GM21528 (cell line): ENCODE data around the gene TAMALIN.

Experiments used
- ATAC-seq: cut with Tn5 transposase; IDR thresholded peaks from one replicate; pipeline ENCODE4 v1.9.1; 2021; ENCODE audit warnings: mild to moderate bottlenecking, moderate library complexity; ENCODE audit not compliant: unreplicated experiment, low FRiP score

Gene TAMALIN

DNA sequence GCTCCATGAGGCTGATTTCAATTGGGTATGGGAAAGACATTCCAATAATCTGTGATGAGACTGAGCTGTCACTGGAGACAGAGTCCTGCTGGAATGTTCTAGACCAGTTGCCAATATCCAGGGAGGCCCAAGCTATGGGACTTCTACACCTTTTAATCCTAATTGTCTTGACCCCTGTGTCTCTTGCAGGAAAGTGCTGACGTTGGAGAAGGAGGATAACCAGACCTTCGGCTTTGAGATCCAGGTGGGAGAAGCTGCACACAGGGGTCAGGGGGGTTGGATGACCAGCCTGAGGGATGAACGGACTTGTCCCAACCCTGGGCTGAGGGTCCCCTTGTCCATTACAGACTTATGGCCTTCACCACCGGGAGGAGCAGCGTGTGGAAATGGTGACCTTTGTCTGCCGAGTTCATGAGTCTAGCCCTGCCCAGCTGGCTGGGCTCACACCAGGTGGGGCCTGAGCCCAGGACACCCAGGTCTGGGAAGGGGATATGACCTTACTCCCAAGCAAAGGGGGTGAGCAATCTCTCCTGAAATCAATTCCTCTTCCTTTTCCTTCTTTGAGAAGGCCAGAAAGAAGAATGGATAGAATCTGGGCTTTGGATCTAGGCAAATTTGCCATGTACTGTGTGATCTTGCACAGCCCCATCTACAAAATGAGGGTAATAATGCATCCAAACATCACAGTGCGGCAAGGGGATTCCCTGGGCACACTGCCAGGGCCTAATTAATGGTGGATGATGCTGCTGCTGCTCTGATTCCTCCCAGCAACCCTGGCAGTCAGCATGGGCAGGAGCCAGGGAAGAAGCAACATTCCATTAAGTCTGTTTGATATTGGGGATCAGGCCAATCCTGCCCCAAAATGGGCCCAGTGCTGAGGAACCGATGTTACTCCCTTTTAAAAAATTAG lies 4.2 kb downstream of the TAMALIN start:
- no peak for ATAC-seq

DNA sequence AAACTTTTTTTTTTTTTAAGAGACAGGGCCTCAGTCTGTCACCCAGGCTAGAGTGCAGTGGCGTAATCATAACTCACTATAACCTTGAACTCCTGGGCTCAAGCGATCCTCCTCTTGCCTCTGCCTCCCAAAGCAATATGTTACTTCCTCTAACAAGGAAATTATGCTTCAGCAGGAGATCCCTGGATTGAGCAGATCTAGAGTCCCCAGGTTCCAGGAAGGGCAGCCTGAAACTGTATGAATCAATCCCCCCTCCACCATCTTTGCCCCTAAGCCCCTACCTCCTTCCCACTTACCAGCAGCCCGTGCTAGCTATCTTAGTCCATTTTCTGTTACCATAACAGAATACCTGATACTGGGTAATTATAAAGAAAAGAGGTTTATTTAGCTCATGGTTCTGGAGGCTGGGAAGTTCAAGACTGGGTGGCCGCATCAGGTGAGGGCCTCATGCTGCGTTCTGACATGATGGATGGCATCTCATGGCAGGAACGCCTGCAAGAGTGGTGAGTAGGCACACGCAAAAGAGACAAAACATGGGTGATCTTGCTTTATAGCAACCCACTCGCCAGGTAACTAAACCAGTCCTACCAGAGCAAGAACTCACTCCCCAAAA lies 5.0 kb downstream of the TAMALIN start:
- ATAC-seq: no peak

DNA sequence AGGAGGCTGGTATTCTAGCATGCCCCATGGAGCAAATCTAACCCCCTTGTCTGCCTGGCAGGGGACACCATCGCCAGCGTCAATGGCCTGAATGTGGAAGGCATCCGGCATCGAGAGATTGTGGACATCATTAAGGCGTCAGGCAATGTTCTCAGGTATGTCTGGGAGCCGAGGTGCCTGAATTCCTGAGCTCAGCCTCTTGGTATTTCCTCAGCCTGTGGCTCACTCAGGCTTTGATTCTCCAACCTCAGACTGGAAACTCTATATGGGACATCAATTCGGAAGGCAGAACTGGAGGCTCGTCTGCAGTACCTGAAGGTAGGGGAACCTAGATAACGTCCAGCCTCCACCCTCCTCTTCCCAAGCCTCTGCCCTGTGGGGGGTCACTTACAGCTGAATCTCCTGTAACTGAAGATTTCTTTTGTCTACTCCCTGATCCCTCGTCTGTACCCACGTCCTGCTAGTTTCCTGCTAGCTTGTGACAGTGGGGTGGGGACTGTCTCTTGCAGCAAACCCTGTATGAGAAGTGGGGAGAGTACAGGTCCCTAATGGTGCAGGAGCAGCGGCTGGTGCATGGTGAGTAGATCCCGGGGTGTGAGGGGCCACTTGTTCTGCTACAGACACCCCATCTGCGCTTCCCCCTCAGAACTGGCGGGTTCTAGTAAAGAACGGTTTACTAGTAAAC lies 7.0 kb downstream of the TAMALIN start:
- no peak for ATAC-seq

DNA sequence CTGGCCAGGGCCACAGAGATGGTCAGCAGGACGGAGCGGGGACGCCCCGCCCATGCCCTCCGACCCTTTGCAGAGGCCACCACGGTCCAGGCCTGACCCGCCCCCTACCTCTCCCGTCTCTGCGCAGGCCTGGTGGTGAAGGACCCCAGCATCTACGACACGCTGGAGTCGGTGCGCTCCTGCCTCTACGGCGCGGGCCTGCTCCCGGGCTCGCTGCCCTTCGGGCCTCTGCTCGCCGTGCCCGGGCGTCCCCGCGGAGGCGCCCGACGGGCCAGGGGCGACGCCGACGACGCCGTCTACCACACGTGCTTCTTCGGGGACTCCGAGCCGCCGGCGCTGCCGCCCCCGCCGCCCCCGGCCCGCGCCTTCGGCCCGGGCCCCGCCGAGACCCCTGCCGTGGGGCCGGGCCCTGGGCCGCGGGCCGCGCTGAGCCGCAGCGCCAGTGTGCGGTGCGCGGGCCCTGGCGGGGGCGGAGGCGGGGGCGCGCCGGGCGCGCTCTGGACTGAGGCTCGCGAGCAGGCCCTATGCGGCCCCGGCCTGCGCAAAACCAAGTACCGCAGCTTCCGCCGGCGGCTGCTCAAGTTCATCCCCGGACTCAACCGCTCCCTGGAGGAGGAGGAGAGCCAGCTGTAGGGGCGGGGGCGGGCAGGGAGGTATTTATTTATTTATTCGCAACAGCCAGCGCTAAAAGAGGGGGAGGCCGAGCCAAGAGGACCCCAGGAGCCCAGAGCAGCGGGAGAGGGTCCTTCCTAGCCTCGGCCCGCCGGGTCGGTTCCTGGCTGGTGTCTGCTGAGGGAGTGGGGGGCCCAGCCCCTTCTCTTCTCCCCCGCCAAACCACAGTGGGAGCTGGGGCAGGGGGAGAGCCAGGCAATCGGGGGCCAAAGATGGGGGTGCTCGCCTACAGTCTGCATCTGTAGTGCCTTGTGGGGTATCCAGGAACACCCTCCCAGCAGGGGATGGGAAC lies 8.1 kb downstream of the TAMALIN start:
- ATAC-seq: no peak

DNA sequence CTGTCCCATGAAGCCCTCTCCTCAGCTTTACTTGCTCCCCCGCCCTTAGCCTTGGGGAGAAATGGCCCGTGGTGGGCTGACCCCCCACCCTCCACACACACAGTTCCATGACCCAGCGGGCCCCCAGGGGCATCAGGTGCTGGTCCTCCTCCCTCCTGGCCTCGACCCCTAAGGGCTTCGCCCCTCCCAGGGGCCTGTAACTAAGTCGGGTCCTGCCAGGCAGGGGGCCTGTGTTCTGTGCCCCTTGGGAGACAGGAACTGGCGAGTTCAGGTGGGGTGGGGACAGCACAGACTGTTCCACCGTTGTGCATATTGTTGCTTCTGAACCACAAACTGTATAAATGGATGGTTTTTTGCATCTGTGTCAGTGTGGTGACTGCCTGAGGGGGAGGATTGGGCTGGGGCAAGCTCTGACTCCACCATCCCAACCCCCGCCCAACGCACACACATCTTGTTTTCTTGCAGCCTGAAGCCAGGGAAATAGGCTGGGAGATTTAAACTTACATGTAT lies 8.8 kb downstream of the TAMALIN start:
- no peak for ATAC-seq

DNA sequence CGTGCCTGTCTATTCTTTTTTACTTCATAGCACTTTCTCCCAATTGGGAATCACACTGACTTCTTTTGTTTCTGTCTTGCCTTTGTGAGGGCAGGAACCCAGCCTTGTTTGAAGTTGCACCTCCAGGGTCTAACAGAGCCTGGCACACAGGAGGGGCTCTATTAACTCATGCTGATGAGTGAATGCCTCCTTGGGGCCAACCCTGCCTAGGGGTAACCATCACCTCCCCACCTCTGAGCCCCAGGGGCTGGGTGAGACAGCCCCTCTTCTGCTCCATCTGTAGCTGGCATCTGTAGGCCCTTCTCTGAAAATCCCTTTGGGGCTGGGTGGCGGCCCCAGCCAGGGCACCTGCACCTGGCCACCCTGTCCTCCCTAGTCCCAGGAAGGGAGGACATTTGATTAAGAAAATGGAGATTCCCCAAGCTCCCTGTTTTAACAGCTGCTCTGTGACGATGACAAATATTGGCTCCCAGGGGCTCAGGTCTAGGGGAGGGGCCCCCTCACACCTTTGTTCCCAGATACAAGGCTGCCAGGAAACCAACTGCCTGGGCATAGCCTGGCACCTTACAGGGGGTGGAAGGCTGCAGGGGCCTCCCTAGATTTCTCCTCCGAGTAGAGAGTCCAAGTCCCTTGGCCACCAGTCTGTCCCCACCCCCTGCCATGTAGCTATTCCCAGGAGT lies 11.8 kb downstream of the TAMALIN start:
- ATAC-seq: no peak

DNA sequence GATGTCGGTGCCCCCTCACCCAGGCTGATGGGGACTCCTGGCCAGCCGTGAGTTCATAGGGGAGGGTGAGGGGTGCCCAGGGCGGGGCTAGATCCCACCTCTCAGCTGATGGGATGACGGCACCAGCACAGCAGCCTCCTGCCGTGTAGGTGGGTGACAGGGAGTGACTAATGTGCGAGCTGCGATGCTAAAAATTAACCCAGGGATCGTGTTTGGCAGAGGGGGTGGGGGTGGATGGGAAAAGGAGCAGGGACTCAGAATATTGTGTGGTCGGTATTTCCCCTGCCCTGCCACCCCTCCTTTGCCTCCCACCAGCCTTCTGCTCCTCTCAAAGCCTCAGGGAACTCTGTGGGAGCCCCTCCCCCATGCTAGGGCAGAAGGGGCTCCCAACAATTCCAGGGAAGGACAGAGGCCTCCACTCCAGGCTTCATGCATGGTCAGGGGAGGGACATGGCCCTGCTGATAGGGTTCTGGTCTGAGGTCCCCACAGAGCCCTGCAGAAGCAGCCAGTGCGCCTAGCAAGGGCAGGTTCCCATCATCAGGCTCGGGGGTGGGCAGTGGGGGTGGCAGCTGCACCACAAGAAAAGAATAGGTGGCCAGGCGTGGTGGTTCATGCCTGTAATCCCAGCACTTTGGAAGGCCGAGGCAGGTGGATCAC lies 12.5 kb downstream of the TAMALIN start:
- no peak for ATAC-seq

DNA sequence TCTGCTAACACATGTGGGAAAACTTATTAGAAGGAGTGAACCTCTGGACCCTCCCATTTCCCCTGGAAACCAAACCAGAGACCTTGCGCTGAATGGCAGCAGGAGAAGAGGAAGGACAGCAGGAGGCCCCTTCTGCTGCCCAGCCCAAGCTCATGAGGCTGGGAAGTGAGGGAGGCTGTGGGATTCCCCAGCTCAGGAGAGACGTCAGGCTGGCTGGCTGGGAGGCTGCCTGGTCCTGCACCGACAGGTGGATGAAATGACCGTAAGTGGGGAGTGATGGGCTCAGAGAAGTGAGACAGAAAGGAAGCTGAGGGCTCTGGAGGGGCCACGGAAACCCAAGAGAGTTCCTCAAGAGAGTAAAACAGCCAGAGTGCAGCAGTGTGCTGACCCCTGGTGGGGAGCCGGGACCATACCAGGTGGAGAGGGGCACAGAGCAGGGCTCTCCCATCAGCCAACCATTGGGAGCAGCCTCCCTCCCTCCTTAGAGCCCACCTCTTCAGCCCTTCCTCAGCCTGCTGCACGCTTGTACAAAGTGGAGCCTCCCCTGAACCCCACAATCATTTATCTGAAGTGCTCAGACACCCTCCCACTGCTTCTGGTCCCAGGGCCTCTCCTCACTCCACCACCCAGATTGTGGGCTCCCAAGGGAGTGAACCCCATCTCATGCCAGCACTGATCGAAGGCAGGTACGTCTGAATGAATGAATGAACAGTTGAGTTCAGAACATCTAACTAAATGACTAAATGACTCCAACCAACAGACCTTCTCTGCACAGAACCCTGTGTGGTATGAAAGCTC lies 14.0 kb downstream of the TAMALIN start:
- no peak for ATAC-seq

DNA sequence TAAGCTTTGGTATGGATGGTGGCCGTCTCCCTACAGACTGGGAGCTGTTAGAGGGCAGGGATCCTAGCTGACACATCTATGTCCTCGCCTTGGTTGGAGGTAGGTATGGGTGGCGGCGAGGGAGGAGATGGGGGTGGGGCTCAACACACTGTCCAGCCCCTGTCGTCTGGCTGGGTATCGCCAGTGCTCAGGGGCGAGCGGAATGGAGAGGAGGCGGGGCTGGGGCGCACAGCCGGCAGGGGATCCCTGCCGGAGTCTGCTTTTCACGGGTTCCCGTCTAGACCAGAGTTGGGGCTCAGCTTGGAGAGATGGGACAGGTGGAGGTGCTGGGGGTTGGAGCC lies 16.1 kb downstream of the TAMALIN start:
- ATAC-seq: no peak

DNA sequence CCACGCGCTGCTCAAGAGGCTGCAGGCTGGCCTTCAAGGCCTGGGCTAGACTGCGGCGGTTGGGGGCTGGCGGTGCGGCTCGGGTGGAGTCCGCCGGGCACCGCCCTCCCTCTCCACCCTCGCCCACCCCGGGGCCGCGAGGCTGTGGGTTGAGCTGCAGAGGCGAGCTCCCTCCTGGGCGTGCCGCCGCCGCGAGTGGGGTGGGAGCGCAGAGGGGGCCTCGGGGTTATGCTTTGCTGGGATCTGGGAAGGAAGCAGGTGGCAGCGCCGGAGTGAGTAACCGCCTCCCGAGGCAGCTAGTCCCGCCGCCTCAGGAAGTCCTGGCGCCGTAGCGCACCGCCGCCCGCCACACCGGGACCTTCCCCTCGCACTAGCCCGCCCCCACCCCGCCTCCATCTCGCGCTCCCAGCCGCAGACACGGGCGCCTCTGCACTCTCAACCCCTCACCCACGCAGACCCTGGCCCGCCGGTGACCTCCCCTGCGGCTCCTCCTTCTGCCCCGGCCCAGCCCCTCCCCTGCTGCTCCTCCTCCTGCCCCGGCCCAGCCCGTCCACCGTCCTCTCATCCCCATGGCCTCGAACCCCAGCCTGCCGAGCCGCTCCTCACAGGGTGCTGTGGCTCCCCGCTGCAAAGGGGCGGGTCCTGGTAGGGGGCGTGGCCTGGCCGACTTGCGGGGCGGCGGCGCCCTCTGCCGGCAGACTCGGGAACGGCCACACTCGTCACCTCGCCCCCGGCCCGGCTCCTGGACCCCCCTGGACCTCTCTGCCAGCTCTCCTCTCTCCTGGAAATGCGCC lies 16.6 kb downstream of the TAMALIN start:
- ATAC-seq: no peak

DNA sequence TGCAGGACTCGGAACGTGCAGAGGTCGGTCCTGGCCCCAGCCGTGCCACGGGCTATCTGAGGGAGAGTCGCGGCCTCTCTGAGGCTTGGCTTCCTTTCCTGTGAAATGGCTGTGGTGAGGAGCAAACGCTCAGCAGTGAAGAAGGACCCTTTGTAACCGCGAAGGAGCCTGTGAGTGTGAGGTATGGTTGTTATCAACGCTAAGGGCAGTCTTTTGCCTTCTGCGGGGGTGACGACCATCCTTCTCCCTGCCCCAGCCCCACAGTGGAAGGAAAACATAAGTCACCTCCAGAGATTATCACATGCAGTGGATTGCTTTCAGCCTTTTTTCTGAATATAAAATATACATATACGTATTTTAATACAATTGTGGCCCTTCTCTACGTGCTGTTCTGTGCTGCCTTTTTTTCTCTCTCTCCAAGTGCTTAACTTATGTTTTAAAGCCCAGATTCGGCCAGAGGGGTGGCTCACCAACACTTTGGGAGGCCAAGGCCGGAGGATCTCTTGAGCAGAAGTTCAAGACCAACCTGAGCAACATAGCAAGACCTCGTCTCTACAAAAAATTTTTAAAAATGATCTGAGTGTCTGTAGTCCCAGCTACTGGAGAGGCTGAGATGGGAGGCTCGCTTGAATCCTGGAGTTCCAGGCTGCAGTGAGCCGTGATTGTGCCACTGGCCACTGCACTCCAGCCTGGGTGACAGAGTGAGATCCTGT lies 17.4 kb downstream of the TAMALIN start:
- ATAC-seq: no peak

DNA sequence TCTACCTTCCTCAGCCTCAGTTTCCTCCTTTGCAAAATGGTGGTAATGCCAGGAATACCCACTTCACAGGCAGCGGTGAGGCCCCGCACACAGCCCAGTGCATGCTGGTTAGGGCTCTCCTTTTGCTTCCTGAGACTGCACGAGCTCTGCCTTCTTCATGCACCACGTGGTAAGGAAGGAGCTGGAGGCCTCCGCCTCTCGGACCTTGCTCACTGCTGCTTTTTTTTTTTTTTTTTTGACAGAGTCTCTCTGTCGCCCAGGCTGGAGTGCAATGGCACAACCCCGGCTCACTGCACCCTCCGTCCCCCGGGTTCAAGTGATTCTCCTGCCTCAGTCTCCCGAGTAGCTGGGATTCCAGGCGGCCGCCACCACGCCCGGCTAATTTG lies 18.1 kb downstream of the TAMALIN start:
- ATAC-seq: no peak

DNA sequence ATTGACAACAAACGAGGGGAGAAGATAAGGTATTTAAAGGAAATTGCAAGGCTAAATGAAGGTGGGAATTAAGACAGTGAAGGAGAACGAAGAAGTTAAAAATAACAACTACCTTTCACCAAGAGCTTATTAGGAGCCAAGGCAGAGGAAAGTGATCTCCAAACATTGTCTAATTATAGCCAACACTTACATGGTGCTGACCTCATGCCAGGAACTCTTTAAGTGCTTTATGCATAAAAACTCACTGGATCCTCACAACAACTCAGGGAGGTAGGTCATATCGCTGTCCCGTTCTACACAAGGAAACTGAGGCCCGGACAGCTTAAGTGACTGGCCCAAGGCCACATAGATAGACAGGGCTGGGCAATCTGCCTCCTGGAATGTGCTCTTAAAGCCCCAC lies 19.5 kb downstream of the TAMALIN start:
- no peak for ATAC-seq

DNA sequence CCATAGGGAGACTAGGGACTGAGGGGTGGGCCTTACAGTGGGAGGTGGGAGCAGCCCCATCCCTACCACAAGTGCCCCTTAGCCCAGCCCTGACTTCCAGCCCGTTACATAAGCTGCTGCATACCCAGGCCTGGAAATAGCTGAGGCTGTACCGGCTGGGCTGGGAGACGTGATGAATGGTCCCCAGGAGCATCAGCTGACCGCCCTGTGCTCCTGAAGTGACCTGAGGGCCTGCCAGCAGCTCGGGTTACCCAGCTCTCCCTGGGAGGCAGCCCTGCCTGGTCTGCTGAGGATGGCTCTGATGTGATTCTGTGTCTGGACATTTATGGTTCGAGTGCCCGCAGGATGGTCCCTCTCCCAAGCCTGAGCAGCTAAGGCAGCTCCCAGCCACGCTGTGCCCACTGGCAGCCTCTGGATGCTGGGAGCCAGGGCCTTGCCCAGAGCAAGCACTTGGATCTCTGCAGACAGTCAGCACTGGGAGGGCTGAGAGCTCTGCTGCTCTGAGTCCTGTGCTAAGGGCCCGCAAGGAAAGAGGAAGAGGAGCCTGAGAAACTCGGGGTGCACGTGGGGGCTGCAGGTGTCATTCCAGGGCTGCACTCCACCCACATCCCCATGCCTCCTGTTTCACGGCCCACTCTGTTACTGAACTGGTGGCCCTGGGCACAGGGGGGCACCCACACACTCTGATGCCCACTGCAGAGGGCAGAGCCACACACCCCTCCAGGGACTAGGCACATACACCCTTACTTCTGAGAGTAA lies 20.5 kb downstream of the TAMALIN start:
- no peak for ATAC-seq

DNA sequence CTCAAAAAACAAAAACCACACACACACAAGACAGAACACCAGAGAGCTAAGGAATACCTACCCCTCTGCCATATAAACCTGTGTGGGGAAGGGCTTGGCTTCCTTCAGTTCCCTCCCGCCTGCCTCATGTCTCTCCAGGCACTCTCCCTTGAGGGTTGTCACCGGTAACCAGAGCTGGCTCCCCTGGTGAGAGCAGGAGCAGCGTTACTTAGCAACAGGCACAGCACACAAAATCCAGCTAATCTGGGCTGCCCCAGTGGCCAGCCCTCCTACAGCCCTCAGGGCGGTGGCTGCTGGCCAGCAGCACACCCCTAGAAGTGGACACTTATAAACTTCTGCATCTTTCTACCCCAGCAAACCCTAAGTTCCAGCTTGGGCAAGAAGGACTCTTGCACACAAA lies 22.9 kb downstream of the TAMALIN start:
- ATAC-seq: no peak

DNA sequence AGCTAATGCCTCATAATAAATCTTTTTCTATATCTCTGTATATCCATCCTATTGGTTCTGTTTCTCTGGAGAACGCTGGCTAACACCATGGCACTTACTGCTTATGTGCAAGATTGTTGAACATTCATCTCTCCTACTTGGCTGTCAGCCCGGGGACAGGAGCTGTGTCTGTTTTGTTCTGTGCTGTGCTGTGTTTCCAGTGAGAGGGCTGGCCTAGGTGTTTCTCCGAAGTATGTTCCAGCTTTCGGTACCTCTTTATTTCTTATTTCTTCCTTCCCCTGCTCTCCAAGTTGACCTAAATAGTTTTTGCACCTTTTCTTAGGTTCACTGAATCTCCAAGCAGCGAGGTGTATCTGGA lies 25.7 kb downstream of the TAMALIN start:
- ATAC-seq: no peak
